ENCODE measurements around the gene BLOC1S4.

- TF ChIP-seq POLR2AphosphoS5 (IDR thresholded peaks at IDR 0.05; ENCODE audit: low read depth, low read length) (no peak), CTCF (IDR thresholded peaks at IDR 0.05) (no peak), SIN3A (IDR thresholded peaks at IDR 0.05; ENCODE audit: borderline replicate concordance, insufficient read depth, low read depth, low read length) (no peak), TCF7L2 (IDR thresholded peaks at IDR 0.05; ENCODE audit: low read depth, low read length) (no peak), REST (IDR thresholded peaks at IDR 0.05; ENCODE audit: insufficient read depth in 1 of 2, low read depth in 2 of 2, low read length in 1 of 2) (no peak)
These were observed 14.8 kb downstream of the BLOC1S4 start for GRCh38 chr4:6730603-6731317.

Data from Panc1 (cell line).